IMR-90 (cell line): ENCODE measurements around the gene ACOXL.

ENCODE experiments used
- BHLHE40 ChIP-seq: fragments of 150-350 bp; IDR thresholded peaks from 2 replicates; pipeline ENCODE4 v1.6.1; 2016; ENCODE audit warnings: mild to moderate bottlenecking, low read depth, low read length
- CEBPB ChIP-seq: IDR thresholded peaks from 2 replicates; pipeline ENCODE4 v1.6.1; 2012; ENCODE audit warnings: low read depth, low read length, improper control_type of control experiment
- CHD1 ChIP-seq: IDR thresholded peaks from 2 replicates; pipeline ENCODE4 v1.6.1; 2012; ENCODE audit warnings: low read depth, low read length, improper control_type of control experiment
- FOS ChIP-seq: fragments of 150-350 bp; IDR thresholded peaks from 2 replicates; pipeline ENCODE4 v1.6.1; 2016; ENCODE audit warnings: low read depth, low read length
- MAFK ChIP-seq: IDR thresholded peaks from 2 replicates; pipeline ENCODE4 v1.6.1; 2012; ENCODE audit warnings: low read depth, low read length, improper control_type of control experiment
- MAZ ChIP-seq: IDR thresholded peaks from 2 replicates; pipeline ENCODE4 v1.6.1; 2012; ENCODE audit warnings: low read depth, mild to moderate bottlenecking, low read length, improper control_type of control experiment, moderate library complexity, borderline replicate concordance
- POLR2A ChIP-seq: IDR thresholded peaks from 2 replicates; pipeline ENCODE4 v1.6.1; 2012; ENCODE audit warnings: mild to moderate bottlenecking, low read depth, low read length
- SMC3 ChIP-seq: fragments of 150-350 bp; IDR thresholded peaks from 2 replicates; pipeline ENCODE4 v1.6.1; 2016; ENCODE audit warnings: low read depth, mild to moderate bottlenecking, antibody characterized with exemption, low read length, moderate library complexity
- TF ChIP-seq, protein P1 (sequence below): fragments of 150-350 bp; IDR thresholded peaks from 2 replicates; pipeline ENCODE4 v1.6.1; 2017; ENCODE audit warnings: mild to moderate bottlenecking, antibody characterized with exemption, low read length, low read depth
- TF ChIP-seq, protein P2 (sequence below): fragments of 150-350 bp; IDR thresholded peaks from 2 replicates; pipeline ENCODE4 v1.6.1; 2016; ENCODE audit warnings: low read depth, mild to moderate bottlenecking, low read length, moderate library complexity, borderline replicate concordance
- TF ChIP-seq, protein P3 (sequence below): conservative IDR thresholded peaks from 2 replicates; pipeline ENCODE4 v1.5.1; 2012; ENCODE audit warnings: mild to moderate bottlenecking, low read depth, low read length, improper control_type of control experiment

DNA sequence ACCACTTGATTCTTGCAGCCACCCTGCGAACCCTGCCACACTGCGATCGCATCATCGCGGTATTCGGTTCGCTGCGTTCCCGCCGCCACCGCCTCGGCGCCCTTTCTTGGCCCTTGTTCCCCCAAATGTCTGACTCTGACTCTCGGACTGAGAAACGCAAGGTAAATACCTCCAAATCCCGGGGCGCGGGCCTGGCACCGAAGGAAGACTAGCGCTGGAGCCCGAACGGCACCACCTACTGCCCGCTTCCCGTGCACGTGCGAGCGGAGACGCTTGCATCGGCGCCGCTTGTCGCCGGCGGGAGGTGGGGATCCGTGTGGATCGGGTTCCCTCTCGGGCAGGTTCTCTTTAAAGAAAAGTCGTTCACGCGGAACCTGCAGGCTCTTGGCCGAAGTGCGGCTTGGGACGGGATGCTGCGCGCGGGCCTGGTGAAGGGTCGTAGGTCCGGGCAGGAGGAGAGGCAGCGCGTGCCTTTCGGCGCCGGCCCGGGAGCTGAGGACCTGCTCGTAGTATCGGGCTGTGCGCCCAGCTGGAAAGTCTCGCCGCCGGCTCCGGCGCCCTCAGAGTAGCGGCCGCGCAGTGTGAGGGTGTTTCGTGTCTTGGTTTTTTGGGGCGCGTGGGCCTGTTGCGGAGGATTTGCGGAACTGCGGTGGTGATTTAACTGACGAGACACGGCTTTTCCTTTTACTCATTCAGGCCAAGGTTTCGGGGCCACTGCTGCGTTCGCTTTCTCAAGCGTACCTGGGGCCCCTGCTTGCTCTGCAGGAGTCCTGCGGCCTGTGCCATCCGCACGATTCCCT, 388.9 kb downstream of the ACOXL start:
- TF ChIP-seq, protein P1, sequence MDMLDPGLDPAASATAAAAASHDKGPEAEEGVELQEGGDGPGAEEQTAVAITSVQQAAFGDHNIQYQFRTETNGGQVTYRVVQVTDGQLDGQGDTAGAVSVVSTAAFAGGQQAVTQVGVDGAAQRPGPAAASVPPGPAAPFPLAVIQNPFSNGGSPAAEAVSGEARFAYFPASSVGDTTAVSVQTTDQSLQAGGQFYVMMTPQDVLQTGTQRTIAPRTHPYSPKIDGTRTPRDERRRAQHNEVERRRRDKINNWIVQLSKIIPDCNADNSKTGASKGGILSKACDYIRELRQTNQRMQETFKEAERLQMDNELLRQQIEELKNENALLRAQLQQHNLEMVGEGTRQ, result no peak
- no peak for TF ChIP-seq FOS
- no peak for TF ChIP-seq POLR2A
- TF ChIP-seq BHLHE40, result peak; percentile 90
- TF ChIP-seq, protein P2, sequence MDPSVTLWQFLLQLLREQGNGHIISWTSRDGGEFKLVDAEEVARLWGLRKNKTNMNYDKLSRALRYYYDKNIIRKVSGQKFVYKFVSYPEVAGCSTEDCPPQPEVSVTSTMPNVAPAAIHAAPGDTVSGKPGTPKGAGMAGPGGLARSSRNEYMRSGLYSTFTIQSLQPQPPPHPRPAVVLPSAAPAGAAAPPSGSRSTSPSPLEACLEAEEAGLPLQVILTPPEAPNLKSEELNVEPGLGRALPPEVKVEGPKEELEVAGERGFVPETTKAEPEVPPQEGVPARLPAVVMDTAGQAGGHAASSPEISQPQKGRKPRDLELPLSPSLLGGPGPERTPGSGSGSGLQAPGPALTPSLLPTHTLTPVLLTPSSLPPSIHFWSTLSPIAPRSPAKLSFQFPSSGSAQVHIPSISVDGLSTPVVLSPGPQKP, result no peak
- TF ChIP-seq, protein P3, sequence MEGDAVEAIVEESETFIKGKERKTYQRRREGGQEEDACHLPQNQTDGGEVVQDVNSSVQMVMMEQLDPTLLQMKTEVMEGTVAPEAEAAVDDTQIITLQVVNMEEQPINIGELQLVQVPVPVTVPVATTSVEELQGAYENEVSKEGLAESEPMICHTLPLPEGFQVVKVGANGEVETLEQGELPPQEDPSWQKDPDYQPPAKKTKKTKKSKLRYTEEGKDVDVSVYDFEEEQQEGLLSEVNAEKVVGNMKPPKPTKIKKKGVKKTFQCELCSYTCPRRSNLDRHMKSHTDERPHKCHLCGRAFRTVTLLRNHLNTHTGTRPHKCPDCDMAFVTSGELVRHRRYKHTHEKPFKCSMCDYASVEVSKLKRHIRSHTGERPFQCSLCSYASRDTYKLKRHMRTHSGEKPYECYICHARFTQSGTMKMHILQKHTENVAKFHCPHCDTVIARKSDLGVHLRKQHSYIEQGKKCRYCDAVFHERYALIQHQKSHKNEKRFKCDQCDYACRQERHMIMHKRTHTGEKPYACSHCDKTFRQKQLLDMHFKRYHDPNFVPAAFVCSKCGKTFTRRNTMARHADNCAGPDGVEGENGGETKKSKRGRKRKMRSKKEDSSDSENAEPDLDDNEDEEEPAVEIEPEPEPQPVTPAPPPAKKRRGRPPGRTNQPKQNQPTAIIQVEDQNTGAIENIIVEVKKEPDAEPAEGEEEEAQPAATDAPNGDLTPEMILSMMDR, result no peak
- TF ChIP-seq MAFK, result no peak
- no peak for TF ChIP-seq SMC3
- TF ChIP-seq CEBPB, result no peak
- no peak for TF ChIP-seq MAZ
- TF ChIP-seq CHD1, result 0 out of 2 replicates have a peak, but pooled peaks have one; percentile 36
